Lower leg skin (tissue), 4 donors: ENCODE data around the gene ATP13A5. TPM values are rescaled to one million over a fixed set of nuclear protein-coding genes. Genes with fewer than 3 reads are reported as not detected.

Experiments
- DNase-seq, 2 donors: peaks; one replicate each; pipeline ENCODE4 v3.0.0-alpha.2; 2019; ENCODE audit warnings: low spot score in 2 of 2
- H3K4me3 ChIP-seq: fragments of 200-600 bp; sonication (generic); 2 replicates; pipeline ENCODE4 v1.5.1; 2017; ENCODE audit warnings: mild to moderate bottlenecking, low read depth; ENCODE audit not compliant: poor library complexity, severe bottlenecking
- CTCF ChIP-seq, 3 donors: fragments of 450-650 bp; IDR thresholded peaks; one replicate each; pipeline ENCODE4 v1.5.1; 2016; ENCODE audit warnings: antibody characterized with exemption in 3 of 3, mild to moderate bottlenecking in 3 of 3, moderate library complexity in 2 of 3
- POLR2A ChIP-seq, 2 donors: fragments of 450-650 bp; IDR thresholded peaks; one replicate each; pipeline ENCODE4 v1.6.1; 2016 to 2017; ENCODE audit warnings: antibody characterized with exemption in 2 of 2, mild to moderate bottlenecking in 1 of 2, moderate library complexity in 1 of 2
- WGBS, 2 donors: methylation state at CpG; one replicate each; pipeline ENCODE4 v1.1.5; 2018; 5-methylcytosine and 5-hydroxymethylcytosine counted together
- intact Hi-C: fragments of 100-400 bp; cut with DNase I; formaldehyde crosslinking; loops from one replicate; pipeline ENCODE4 v1.15.0; 2023; ENCODE audit warnings: low total_unique reads
- total RNA-seq, 4 donors: library from RNA; depleted of rRNA; stranded (reverse); fragments of >200 nt; gene quantifications; one replicate each; pipeline ENCODE4 v1.1.0, GENCODE V29; 2016

ATP13A5 gene
- total RNA-seq, 4 donors from 2014 or later = 4.4 to 9.7 (median 5.2) TPM

GRCh38 chr3:193270451-193270850 is 108.1 kb downstream of the ATP13A5 start:
- intact Hi-C loops = no loop called here
- TF ChIP-seq CTCF (IDR thresholded peaks at IDR 0.05) = no peak
- no peak for TF ChIP-seq POLR2A (IDR thresholded peaks at IDR 0.05)
- DNase-seq = no peak
- 78 to 83% methylated on average over 3 of the region's 3 CpGs for WGBS, 2 donors
- no peak overlapping the region for H3K4me3 ChIP-seq

GRCh38 chr3:193269343-193270028 is 109.1 kb downstream of the ATP13A5 start:
- no peak overlapping the region for H3K4me3 ChIP-seq
- TF ChIP-seq POLR2A (IDR thresholded peaks at IDR 0.05) = no peak
- no peak for TF ChIP-seq CTCF (IDR thresholded peaks at IDR 0.05)
- DNase-seq = no peak
- intact Hi-C loops = no loop called here
- WGBS, 2 donors = 68 to 83% methylated on average over 3 of the region's 3 CpGs

- DNase-seq = no peak
- TF ChIP-seq POLR2A (IDR thresholded peaks at IDR 0.05) (no peak), CTCF (IDR thresholded peaks at IDR 0.05) (no peak)
- no peak overlapping the region for H3K4me3 ChIP-seq
- WGBS, 2 donors = 84 to 90% methylated on average over 5 of the region's 5 CpGs
- intact Hi-C loops = no loop called here
Measured at GRCh38 chr3:193262707-193263106, 115.8 kb downstream of the ATP13A5 start.

- H3K4me3 ChIP-seq = no peak overlapping the region
- intact Hi-C loops = no loop called here
- no peak for DNase-seq
- WGBS, 2 donors = 69 to 88% methylated on average over 1 of the region's 1 CpG
- TF ChIP-seq POLR2A (IDR thresholded peaks at IDR 0.05) = no peak
- TF ChIP-seq CTCF (IDR thresholded peaks at IDR 0.05) = no peak
Measured at GRCh38 chr3:193261970-193262369, 116.6 kb downstream of the ATP13A5 start.

- no peak overlapping the region for H3K4me3 ChIP-seq
- no peak for DNase-seq
- TF ChIP-seq POLR2A (IDR thresholded peaks at IDR 0.05) (no peak), CTCF (IDR thresholded peaks at IDR 0.05) (no peak)
- intact Hi-C loops = loop anchor here (10.0 kb wide), 1 partner anchor 191 kb away; no protein-coding TSS in a partner anchor
- 49 to 68% methylated on average over 3 of the region's 3 CpGs for WGBS, 2 donors
Measured at GRCh38 chr3:193253986-193254660, 124.4 kb downstream of the ATP13A5 start.
